Central memory CD8-positive, alpha-beta T cell (primary cell): ENCODE data around the gene COPZ1.

Source experiments
- ATAC-seq: fragments of 150-1000 bp; cut with Tn5 transposase; replicated peaks from 2 replicates; pipeline ENCODE4 v1.10.0; 2022; ENCODE audit warnings: mild to moderate bottlenecking, moderate FRiP score, moderate number of reproducible peaks; ENCODE audit not compliant: poor library complexity, severe bottlenecking; ENCODE audit errors: extremely low read depth
- DNase-seq, 2 donors: peaks; one replicate each; pipeline ENCODE4 v3.0.0; 2021; ENCODE audit warnings: low spot score in 2 of 2
- H3K27ac Mint-ChIP-seq: one replicate; pipeline ENCODE4 v1.8.0; 2022; ENCODE audit warnings: low read depth, mild to moderate bottlenecking, moderate library complexity, mixed read lengths
- H3K27me3 Mint-ChIP-seq: one replicate; pipeline ENCODE4 v1.8.0; 2022; ENCODE audit warnings: mixed read lengths
- H3K36me3 Mint-ChIP-seq: one replicate; pipeline ENCODE4 v1.8.0; 2022; ENCODE audit warnings: mild to moderate bottlenecking, moderate library complexity, mixed read lengths; ENCODE audit not compliant: insufficient read depth
- H3K4me1 Mint-ChIP-seq: one replicate; pipeline ENCODE4 v1.8.0; 2022; ENCODE audit warnings: mixed read lengths
- H3K4me3 Mint-ChIP-seq: one replicate; pipeline ENCODE4 v1.8.0; 2022; ENCODE audit warnings: mild to moderate bottlenecking, moderate library complexity, mixed read lengths
- H3K9me3 Mint-ChIP-seq: one replicate; pipeline ENCODE4 v1.8.0; 2022; ENCODE audit warnings: mixed read lengths

Gene COPZ1

GRCh38 chr12:54329759-54330158 lies 4.8 kb downstream of the COPZ1 start:
- no peak overlapping the region for H3K4me3 Mint-ChIP-seq
- no peak for DNase-seq
- ATAC-seq, result no peak
- peaks cover 9% of the 10 kb centered on the region for H3K36me3 Mint-ChIP-seq
- no peaks in the 10 kb centered on the region for H3K9me3 Mint-ChIP-seq
- H3K4me1 Mint-ChIP-seq, result peaks cover 44% of the 10 kb centered on the region
- H3K27ac Mint-ChIP-seq, result peak overlapping the region; percentile 82
- H3K27me3 Mint-ChIP-seq, result no peaks in the 10 kb centered on the region

GRCh38 chr12:54330442-54330841 lies 5.5 kb downstream of the COPZ1 start:
- H3K27me3 Mint-ChIP-seq, result no peaks in the 10 kb centered on the region
- H3K36me3 Mint-ChIP-seq, result peaks cover 4% of the 10 kb centered on the region
- ATAC-seq (no peak), DNase-seq (no peak)
- H3K4me1 Mint-ChIP-seq, result peaks cover 38% of the 10 kb centered on the region
- H3K4me3 Mint-ChIP-seq, result no peak overlapping the region
- H3K9me3 Mint-ChIP-seq, result no peaks in the 10 kb centered on the region
- H3K27ac Mint-ChIP-seq, result peak overlapping the region; percentile 82

DNA sequence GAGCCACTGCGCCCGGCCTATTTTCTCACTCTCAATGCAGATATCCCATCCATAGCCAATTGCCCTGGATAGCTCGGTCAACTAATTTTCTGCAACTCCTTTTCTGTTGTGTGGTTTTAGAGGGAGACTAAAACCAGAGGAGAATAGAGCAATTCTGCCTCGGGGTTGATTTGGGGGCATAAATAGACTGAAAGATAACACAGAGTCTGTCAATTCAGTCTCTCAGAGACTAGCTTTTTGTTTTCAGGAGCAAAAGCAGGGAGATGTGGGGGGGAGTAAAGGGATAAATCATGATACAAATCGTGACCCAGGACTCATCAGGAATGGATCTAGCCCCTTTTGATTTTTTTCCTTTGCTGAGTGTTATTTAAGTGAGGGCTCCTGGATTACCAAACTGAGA lies 6.5 kb downstream of the COPZ1 start:
- peak overlapping the region; percentile 82 for H3K27ac Mint-ChIP-seq

DNA sequence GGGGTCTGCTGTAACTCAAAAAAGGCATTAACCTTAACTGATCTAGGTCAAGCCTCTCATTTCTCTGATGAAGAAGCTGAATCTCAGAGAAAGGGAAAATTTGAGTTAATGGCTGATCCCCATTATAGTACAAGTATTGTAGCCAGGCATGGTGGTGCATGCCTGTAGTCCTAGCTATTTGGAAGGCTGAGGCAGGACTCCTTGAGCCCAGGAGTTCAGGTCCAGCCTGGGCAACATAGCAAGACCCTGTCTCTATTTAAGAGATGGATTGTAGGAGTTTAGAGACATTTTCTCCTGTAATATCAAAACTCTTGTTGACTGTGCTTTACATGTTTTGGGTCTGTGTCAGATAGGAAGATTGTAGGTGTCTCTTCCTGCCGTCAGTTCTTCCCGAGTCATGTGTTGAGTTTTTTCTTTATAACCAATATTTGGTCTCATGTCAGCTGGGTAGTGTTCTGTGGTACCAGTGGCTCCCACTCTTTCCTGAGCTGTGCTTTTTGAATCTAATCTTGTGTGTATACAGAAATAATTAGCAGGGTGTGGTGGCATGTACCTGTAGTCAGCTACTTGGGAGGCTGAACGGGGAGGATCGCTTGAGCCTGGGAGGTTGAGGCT lies 8.6 kb downstream of the COPZ1 start:
- H3K36me3 Mint-ChIP-seq, result peaks cover 2% of the 10 kb centered on the region
- no peak overlapping the region for H3K4me3 Mint-ChIP-seq
- no peaks in the 10 kb centered on the region for H3K9me3 Mint-ChIP-seq
- no peak overlapping the region for H3K27ac Mint-ChIP-seq
- H3K27me3 Mint-ChIP-seq, result no peaks in the 10 kb centered on the region
- ATAC-seq (no peak), DNase-seq (no peak)
- peaks cover 40% of the 10 kb centered on the region for H3K4me1 Mint-ChIP-seq

More for the DNA sequence above, 6.5 kb downstream of the COPZ1 start:
- H3K9me3 Mint-ChIP-seq, result no peaks in the 10 kb centered on the region
- no peak for ATAC-seq
- no peaks in the 10 kb centered on the region for H3K27me3 Mint-ChIP-seq
- H3K4me3 Mint-ChIP-seq, result no peak overlapping the region
- DNase-seq, result no peak
- H3K4me1 Mint-ChIP-seq, result peaks cover 39% of the 10 kb centered on the region
- H3K36me3 Mint-ChIP-seq, result peaks cover 4% of the 10 kb centered on the region

DNA sequence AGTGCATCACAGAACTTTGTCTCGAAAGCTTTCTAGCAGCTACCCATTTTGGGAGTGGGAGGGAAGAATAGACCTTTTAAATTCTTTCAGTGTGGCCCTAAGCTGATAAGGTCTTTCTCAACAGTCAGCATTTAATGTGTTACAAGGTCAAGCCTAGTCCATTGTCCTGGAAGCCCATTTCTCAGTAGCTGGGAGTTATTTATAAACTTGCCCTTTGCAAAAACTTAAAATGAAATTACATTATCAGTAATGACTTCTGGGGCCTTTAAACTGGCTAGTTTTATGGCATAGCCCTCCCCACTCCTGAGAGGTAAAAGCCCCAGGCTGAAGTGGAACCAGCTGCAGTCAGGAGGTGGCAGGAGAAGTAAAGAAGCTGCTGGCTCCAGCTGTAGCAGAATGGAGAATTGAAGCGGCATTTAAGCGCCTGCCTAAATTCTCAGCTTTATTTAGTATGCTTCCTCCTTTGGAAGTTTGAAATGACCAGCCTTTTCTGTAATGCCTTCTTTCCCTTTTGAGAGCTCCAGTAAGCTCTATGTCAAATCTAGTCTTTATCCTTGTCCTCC lies 12.4 kb downstream of the COPZ1 start:
- Mint-ChIP-seq H3K4me3 (no peak overlapping the region), H3K27me3 (no peaks in the 10 kb centered on the region), H3K4me1 (peaks cover 31% of the 10 kb centered on the region), H3K27ac (no peak overlapping the region), H3K36me3 (peaks cover 6% of the 10 kb centered on the region), H3K9me3 (no peaks in the 10 kb centered on the region)
- ATAC-seq, result no peak
- DNase-seq, result no peak

DNA sequence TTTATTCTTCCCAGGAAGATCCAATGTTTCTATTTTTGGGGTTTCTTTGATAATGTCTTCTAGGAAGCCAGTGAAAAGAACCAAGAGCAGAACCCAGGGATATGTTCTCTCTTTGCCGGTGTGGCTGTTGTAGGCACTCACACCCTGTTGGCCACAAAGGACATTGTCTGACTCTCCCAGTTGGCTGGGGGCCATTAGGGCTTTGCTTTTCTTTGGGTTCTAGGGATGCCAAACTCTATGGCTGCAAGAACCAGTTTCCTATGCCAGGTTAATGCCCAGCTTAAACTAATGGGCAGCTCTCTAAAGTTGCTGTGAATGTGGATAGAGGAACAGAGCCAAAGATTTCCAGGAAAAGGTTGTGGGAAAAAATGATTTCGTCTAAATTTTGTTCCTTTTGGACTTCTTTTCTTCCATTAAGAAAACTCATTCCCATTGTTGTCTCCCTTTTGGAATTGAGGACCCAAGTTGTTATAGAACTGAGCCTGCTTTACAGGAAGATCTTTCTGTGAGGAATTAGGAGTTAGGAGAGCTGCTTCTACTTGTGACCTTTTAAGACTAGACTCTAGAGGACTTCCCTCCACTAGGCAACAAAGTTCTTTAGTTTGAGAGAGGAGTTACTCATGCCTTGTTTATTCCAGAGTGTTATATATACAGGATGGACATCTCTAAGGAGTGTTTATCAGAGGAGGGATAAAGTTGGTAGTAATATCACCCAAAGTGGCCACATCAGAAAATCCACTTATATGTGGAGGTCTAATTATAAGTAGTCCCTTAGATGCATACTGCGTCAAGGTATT lies 13.1 kb downstream of the COPZ1 start:
- H3K36me3 Mint-ChIP-seq, result peaks cover 13% of the 10 kb centered on the region
- H3K27me3 Mint-ChIP-seq, result no peaks in the 10 kb centered on the region
- no peak overlapping the region for H3K4me3 Mint-ChIP-seq
- no peak for ATAC-seq
- H3K4me1 Mint-ChIP-seq, result peaks cover 31% of the 10 kb centered on the region
- no peak for DNase-seq
- no peak overlapping the region for H3K27ac Mint-ChIP-seq
- no peaks in the 10 kb centered on the region for H3K9me3 Mint-ChIP-seq

GRCh38 chr12:54338698-54339296 lies 13.9 kb downstream of the COPZ1 start:
- DNase-seq, result no peak
- H3K36me3 Mint-ChIP-seq, result peaks cover 20% of the 10 kb centered on the region
- ATAC-seq, result no peak
- no peaks in the 10 kb centered on the region for H3K27me3 Mint-ChIP-seq
- no peak overlapping the region for H3K4me3 Mint-ChIP-seq
- no peak overlapping the region for H3K27ac Mint-ChIP-seq
- H3K4me1 Mint-ChIP-seq, result peaks cover 31% of the 10 kb centered on the region
- no peaks in the 10 kb centered on the region for H3K9me3 Mint-ChIP-seq

DNA sequence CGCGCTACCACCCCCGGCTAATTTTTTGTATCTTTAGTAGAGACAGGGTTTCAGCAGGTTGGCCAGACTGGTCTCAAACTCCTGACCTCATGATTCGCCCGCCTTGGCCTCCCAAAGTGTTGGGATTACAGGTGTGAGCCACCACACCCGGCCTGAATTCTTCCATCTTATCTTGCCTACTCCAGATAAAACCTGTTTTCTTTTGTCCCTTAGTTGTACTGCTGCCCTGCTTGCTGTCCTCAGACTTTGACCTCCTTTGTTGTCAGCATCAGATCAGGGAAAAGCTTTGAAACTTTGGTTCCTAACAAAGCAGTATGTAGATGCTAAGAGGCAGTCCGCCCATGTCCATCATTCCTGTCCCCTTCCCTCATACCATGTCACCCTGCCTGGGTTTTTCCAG lies 15.9 kb downstream of the COPZ1 start:
- Mint-ChIP-seq H3K4me3 (no peak overlapping the region), H3K27ac (no peak overlapping the region), H3K9me3 (no peaks in the 10 kb centered on the region), H3K4me1 (peaks cover 33% of the 10 kb centered on the region), H3K36me3 (peaks cover 32% of the 10 kb centered on the region), H3K27me3 (no peaks in the 10 kb centered on the region)
- DNase-seq (no peak), ATAC-seq (no peak)

DNA sequence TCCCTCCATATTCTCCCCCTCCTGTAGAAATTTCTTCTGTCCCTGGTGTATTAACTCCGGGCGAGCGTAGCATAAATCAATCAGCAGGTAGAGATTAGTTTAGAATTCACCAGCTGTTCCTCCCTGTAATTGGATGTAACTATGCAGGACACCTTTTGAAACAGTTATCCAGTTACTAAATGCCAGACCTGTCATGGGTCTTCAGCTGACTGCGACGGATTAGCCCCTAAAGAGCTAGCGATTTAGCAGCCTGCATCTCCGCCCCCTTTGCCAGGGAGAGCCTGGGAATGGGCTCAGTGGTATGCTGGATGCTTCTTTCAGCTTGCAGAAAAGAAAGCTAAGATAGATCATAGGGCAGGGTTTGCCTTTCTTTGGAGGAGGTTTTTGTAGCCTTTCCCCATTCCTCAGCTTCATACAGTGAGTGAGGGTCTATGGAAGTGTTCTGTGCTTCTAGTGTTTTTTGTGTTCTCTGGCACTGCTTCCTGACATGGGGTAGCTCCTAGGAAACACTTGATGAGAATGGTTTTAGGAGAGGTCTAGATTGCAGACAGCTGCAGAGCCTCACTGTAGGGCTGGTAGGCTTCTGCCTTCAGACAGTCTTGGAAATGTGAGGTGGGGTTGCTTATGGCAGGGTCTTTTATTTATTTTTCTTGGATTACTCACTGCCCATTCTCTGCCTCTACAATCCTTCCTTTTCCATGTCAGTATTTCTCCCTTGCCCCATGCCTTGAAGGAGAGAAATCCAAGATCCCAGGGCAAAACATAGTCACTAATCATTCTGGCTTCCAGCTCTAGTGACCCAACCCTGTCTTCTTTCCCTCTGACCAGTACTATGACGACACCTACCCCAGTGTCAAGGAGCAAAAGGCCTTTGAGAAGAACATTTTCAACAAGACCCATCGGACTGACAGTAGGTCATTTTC lies 16.7 kb downstream of the COPZ1 start:
- no peak for ATAC-seq
- Mint-ChIP-seq H3K27me3 (no peaks in the 10 kb centered on the region), H3K4me1 (peaks cover 26% of the 10 kb centered on the region), H3K9me3 (no peaks in the 10 kb centered on the region), H3K4me3 (no peak overlapping the region), H3K27ac (no peak overlapping the region), H3K36me3 (peaks cover 39% of the 10 kb centered on the region)
- no peak for DNase-seq

GRCh38 chr12:54349036-54349435 lies 24.1 kb downstream of the COPZ1 start:
- H3K4me1 Mint-ChIP-seq, result peaks cover 9% of the 10 kb centered on the region
- DNase-seq (no peak), ATAC-seq (no peak)
- H3K36me3 Mint-ChIP-seq, result peaks cover 56% of the 10 kb centered on the region
- no peaks in the 10 kb centered on the region for H3K27me3 Mint-ChIP-seq
- no peaks in the 10 kb centered on the region for H3K9me3 Mint-ChIP-seq
- H3K27ac Mint-ChIP-seq, result no peak overlapping the region
- no peak overlapping the region for H3K4me3 Mint-ChIP-seq

DNA sequence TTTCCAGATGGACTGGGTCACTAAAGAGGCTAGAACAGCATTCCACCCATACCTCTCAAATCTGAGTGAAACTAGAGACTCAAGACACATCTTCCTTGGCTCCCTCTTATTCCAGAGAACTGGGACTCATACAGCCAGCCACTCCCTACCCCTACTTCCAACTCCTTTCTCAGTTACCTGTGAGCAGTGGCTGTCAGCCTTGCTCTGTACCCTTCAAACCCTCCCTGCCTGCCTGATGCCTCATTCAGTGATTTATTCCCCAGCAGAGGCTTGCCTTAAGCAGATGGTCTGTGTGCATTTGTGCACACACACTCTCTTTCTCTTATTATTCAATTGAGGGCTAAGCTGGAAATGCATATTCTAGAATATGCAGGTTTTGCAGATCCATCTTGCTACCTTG lies 24.7 kb downstream of the COPZ1 start:
- DNase-seq, result no peak
- ATAC-seq, result no peak
- peaks cover 52% of the 10 kb centered on the region for H3K36me3 Mint-ChIP-seq
- H3K27me3 Mint-ChIP-seq, result no peaks in the 10 kb centered on the region
- no peak overlapping the region for H3K4me3 Mint-ChIP-seq
- H3K4me1 Mint-ChIP-seq, result peaks cover 9% of the 10 kb centered on the region
- no peaks in the 10 kb centered on the region for H3K9me3 Mint-ChIP-seq
- no peak overlapping the region for H3K27ac Mint-ChIP-seq

DNA sequence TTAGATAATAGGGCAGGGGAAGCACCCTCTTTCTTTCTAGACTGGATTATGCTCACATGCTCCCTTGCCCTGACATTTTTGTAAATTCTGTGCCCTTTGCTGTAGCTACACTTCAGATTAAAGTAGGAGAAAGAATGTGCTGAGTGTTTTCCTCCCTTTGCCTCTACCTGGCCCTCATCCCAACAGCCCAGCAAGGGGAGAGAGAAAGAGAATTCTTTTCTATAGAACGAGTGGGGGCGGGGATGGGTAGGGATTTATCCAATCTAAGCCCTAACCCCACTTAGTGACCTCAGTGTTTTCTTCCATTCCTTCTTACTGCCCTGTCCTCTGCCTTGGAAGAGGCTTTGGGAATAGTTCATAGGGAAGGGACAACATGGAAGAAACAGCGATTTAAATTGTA lies 25.8 kb downstream of the COPZ1 start:
- Mint-ChIP-seq H3K27me3 (no peaks in the 10 kb centered on the region), H3K9me3 (no peaks in the 10 kb centered on the region), H3K36me3 (peaks cover 46% of the 10 kb centered on the region), H3K4me1 (peaks cover 5% of the 10 kb centered on the region), H3K27ac (no peak overlapping the region), H3K4me3 (no peak overlapping the region)
- ATAC-seq (no peak), DNase-seq (no peak)
